T-helper 2 cell treated with Interferon-gamma antibody and Interleukin-4, amounts not matched to agents 100 ng/mL and 5 ng/mL, for 36 hours (primary cell): Measurements from ENCODE around the gene BABAM2. TPM values are rescaled to one million over a fixed set of nuclear protein-coding genes. Genes with fewer than 3 reads are reported as not detected.

Experiments
- intact Hi-C: fragments of 100-400 bp; cut with micrococcal nuclease; formaldehyde crosslinking; loops from one replicate; pipeline ENCODE4 v1.15.1; 2023
- total RNA-seq: library from RNA; stranded (reverse); gene quantifications from 2 replicates; pipeline ENCODE4 v1.2.3, GENCODE V29; 2022

The BABAM2 gene
- total RNA-seq, 1 donor from 2014 or later: 40.4 TPM

GRCh38 chr2:28150994-28151393 lies 260.5 kb downstream of the BABAM2 start:
- intact Hi-C loops: loop anchor here (10.0 kb wide), 1 partner anchor 304 kb away; no protein-coding TSS in a partner anchor

- intact Hi-C loops: loop anchor here (10.0 kb wide), 1 partner anchor 302 kb away; no protein-coding TSS in a partner anchor
Observed at GRCh38 chr2:28152585-28153280, 262.2 kb downstream of the BABAM2 start.

- intact Hi-C loops: loop anchor here (10.0 kb wide), 1 partner anchor 301 kb away; no protein-coding TSS in a partner anchor
Observed at GRCh38 chr2:28153851-28154250, 263.3 kb downstream of the BABAM2 start.

- intact Hi-C loops: loop anchor here (10.0 kb wide), 1 partner anchor 300 kb away; no protein-coding TSS in a partner anchor
Observed at GRCh38 chr2:28155086-28155485, 264.6 kb downstream of the BABAM2 start.

- intact Hi-C loops: loop anchor here (10.0 kb wide), 1 partner anchor 299 kb away; no protein-coding TSS in a partner anchor
Observed at GRCh38 chr2:28155627-28156026, 265.1 kb downstream of the BABAM2 start.

- intact Hi-C loops: loop anchor here (10.0 kb wide), 1 partner anchor 296 kb away; no protein-coding TSS in a partner anchor
Observed at GRCh38 chr2:28158791-28159190, 268.3 kb downstream of the BABAM2 start.

- intact Hi-C loops: no loop called here
Observed at GRCh38 chr2:28160986-28161425, 270.5 kb downstream of the BABAM2 start.

- intact Hi-C loops: no loop called here
Observed at GRCh38 chr2:28161466-28161865, 270.9 kb downstream of the BABAM2 start.

GRCh38 chr2:28162564-28162963 lies 272.0 kb downstream of the BABAM2 start:
- intact Hi-C loops: no loop called here

GRCh38 chr2:28163028-28163427 lies 272.5 kb downstream of the BABAM2 start:
- intact Hi-C loops: no loop called here

- intact Hi-C loops: no loop called here
Observed at GRCh38 chr2:28163627-28164279, 273.2 kb downstream of the BABAM2 start.

- intact Hi-C loops: no loop called here
Observed at GRCh38 chr2:28164280-28164801, 273.8 kb downstream of the BABAM2 start.

GRCh38 chr2:28165087-28165635 lies 274.6 kb downstream of the BABAM2 start:
- intact Hi-C loops: no loop called here

GRCh38 chr2:28166956-28167355 lies 276.4 kb downstream of the BABAM2 start:
- intact Hi-C loops: no loop called here

GRCh38 chr2:28168376-28168775 lies 277.8 kb downstream of the BABAM2 start:
- intact Hi-C loops: no loop called here

- intact Hi-C loops: no loop called here
Observed at GRCh38 chr2:28169492-28169891, 279.0 kb downstream of the BABAM2 start.

- intact Hi-C loops: no loop called here
Observed at GRCh38 chr2:28172114-28172898, 281.8 kb downstream of the BABAM2 start.

- intact Hi-C loops: no loop called here
Observed at GRCh38 chr2:28173377-28173776, 282.8 kb downstream of the BABAM2 start.

- intact Hi-C loops: no loop called here
Observed at GRCh38 chr2:28174211-28174610, 283.7 kb downstream of the BABAM2 start.

GRCh38 chr2:28175028-28175427 lies 284.5 kb downstream of the BABAM2 start:
- intact Hi-C loops: no loop called here

GRCh38 chr2:28178946-28179345 lies 288.4 kb downstream of the BABAM2 start:
- intact Hi-C loops: no loop called here
